ENCODE data around the gene FBXO33.

Gene FBXO33

DNA sequence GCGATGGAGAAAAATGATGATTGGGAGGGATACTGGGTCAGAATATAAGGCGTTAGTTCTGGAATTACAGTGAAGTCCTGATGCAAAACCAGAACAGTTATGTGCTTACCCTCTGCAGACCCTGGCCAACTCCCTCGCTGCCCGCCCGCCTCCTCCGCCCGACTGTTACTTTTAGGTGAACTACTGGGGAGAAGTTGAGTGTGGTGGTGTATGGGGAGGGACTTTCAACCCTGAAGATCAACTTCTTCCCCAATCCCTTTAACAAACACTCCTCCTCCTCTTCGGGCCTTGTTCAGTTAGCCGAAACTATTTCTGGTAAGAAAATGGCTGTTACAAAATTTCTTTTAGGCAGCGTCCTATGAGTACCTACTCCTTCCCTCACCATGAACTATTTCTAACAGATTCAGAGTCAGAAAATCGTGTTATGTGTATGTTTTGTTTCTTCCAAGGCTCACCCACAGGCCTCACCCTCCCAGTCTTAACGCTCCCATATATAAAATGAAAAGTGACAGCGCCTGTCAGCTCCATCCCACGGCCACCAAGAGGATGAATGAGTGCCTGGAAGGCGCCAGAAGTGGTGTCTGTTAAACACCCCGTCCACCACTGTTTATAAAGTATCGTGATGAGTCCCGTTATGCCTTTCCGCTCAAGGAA, 1.3 kb downstream of the FBXO33 start:
- no peak for DNase-seq

DNA sequence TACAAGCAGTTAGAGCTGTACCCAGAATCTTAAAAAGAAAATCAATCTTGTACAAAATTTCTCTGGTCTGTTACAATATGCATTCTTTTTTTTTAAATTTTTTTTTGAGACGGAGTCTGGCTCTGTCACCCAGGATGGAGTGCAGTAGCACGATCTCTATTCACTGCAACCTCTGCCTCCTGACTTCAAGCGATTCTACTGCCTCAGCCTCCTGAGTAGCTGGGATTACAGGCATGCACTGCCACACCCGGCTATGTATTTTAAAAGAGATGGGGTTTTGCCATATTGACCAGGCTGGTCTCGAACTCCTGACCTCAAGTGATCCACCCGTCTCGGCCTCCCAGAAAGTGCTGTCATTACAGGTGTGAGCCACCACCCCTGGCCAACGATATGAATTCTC, 4.1 kb downstream of the FBXO33 start:
- no peak for DNase-seq

DNA sequence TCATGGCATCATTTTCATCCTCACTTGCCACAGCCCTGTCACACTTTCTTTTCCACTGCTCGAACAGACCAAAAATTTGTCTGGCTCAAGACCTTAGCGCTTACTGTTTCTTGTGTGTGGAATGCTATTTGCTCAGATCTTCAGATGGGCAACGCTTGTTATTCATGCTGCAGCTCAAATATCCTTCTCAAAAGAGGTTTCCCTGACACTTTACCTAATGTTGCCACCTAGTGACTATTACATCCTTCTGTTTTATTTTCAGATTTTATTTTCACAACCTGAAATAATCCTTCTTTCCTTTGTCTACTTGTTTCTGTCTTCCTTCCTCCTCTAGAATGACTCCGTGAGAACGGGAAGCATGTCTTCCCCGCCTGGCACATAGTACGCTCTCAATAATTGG, 5.6 kb downstream of the FBXO33 start:
- DNase-seq = no peak

DNA sequence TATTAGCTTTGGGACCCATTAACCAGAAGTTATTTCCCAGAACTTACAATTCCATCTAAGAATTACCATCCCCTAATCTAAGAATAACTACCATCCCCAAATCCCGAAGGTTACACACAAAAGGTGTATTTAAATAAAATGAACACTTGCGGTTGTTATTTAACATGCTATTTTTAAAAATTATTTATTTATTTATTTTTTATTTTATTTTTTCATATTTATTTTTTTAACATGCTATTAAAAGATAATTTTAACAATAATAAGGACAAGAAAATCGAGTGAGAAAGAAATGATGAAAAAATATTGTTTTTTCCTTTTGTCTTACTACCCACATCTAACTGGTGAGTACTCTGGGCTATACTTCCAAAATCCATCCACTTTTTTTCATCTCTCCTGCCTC, 6.3 kb downstream of the FBXO33 start:
- DNase-seq = no peak

DNA sequence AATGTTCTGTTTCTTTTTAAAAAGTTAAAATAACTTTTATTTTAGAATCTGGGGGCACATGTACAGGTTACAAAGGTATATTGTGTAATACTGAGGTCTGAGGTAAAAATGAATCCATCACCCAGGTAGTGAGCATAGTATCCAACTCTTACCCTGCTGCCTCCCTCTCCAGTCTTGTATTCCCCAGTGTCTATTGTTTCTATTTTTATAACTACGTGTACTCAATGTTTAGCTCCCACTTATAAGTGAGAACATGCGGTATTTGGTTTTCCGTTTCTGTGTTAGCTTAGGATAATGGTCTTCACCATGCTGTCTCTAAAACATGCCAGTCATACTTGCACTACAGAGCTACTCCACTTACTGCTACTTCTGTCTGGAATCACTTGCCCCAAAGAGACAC, 8.4 kb downstream of the FBXO33 start:
- no peak for DNase-seq

DNA sequence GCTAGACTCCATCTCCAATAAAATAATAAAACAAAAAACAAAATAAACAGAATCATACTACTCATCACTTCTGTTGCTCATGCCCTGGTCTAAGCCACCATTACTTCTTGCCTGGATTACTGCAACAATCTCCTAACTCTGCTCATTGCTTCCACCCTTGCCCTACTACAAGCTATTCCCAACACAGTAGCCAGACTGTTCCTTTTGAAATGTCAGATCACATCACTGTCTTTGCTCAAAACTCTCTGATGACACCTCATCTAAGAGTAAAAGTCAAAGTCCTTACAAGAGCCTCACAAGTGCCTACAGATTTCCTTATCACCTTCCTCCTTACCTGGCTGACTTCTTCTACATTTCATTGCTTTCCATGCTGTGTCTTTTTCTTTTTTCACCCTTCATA, 10.0 kb downstream of the FBXO33 start:
- DNase-seq = no peak

DNA sequence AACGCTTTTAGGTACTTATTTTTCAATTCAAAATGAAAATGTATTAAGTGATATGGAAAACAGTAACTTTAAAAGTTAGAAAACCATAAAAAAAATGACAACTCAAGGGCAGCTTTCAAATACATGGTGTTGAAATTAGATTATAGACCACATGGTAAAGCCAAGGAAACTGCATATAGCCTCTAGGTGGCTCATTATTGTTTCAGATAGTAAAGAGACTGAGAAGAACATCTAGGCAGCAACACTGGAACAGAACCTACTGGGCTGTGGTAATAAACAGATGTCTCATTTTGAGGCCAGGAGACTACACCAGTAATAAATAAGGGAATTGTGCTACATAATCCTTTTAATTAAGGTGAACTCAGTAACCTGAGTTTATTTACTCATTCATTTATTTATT, 13.0 kb downstream of the FBXO33 start:
- DNase-seq = no peak

DNA sequence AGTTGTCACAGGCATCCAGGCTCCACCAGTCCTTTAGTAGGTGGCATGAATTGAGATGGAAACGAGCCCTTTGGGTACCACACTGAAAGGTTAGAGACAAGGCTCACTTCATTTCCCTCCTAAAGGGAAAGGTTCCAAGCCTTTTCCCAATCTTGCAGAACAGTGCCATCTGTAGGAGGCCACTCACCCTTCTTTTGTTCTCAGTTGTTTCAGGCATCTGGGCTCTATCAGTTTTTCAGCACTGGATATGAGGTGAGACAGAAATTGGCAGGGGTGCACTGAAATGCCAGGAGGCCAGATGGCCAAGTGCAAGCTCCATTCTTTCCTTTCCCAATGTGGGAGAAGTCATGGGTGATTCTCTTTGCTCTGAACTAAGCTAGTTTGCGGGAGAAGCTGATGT, 15.2 kb downstream of the FBXO33 start:
- no peak for DNase-seq

DNA sequence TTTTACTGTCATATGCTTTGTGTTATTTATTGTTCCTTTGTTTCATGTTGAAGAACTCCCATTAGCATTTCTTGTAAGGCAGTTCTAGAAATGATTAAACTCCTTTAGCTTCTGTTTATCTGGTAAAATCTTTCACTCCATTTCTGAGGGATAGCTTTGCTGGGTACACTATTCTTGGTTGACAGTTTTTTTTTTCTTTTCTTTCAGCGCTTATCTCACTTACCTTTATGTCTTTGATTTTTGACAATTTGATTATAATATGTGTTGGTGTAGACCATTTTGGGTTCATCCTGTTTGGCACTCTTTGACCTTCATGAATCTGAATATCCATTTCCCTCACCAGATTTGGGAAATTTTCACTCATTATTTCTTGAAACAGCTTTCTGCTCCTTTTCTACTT, 16.2 kb downstream of the FBXO33 start:
- DNase-seq = no peak

DNA sequence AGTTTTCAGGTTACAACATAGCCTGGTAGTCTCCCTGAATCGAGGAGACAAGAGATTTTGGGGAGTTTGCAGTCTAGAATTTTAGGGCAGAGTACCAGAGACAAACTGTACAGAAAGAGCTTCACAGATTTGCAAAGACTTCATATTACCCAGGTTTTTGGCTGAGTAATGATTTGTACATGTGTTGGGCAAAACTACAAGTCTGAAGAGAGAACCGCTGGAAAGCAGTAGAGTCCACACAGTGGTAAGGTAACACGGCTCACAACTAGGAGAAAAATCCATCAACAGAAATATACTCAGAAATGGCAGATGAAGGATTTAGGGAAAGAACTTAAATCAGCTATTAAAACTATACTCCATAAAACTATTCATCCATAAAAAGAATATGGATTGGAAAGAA, 25.7 kb downstream of the FBXO33 start:
- DNase-seq = no peak

DNA sequence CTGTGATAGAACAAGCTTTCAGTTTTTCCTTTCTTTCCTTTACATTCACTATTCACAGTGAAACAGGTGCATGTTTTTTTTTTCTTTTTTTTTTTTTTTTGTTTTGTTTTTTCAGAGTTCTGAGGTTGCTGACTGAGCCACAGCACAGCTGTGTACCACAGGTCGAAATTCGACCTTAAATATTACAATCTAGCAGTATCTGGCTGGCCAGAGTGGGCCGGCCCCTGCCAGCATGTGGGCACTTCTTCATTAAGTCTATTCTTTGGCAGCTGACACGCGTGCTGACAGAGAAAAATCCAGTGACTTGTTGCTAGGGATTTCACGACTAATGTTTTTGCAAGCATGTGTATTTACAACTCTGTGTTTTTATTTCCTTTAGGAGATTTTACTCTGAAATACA, 33.9 kb downstream of the FBXO33 start:
- DNase-seq = no peak

DNA sequence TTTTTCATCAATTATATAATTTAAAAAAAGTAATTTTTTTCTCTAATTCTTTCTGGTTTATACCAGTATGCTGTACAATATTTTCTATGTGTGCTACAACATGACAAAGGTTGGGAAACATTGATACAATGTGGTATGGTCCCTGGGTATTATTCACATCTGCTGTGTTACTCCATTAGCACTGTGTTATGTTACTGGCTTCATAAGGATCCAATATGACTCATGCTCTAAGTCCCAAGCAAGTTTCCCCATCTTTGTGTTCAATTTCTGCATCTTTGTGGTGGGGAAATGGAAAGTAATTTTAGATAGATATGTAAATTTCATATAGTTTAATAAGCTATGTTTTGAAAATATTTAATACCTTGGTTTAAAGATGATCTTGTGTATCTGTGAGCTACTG, 35.8 kb downstream of the FBXO33 start:
- DNase-seq = no peak

DNA sequence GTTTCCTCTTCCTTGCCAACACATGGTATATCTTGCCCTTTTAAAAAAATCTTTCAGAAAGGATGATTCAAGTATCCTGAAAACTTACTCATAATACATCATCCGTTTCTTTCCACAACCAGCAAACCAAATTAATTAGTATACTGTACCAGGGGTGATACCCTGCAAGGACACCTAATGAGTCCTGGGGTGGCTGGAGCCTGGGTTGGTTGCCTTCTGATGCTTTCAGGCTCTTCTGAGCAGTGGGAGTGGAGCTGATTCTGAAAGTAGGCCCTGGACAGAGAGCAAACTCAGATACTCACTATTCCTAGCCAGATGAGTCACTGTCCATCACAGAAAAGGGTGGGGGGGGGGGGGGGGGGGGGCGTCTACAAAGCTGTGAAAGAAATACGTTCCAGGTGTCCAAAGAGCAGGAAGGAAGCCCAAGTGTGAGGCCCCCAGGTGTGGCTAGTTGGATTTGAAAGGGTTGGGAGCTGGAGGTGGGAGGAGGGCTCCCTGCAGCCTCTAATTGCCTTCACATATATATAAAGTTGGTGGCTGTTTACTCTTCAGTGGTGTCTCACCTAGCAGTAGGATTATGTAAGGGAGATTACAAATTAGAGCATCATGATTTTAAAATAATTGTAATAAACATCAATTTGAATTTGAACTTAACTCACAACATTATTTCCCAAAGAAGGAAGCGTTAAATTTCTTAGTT, 36.5 kb downstream of the FBXO33 start:
- no peak for DNase-seq

DNA sequence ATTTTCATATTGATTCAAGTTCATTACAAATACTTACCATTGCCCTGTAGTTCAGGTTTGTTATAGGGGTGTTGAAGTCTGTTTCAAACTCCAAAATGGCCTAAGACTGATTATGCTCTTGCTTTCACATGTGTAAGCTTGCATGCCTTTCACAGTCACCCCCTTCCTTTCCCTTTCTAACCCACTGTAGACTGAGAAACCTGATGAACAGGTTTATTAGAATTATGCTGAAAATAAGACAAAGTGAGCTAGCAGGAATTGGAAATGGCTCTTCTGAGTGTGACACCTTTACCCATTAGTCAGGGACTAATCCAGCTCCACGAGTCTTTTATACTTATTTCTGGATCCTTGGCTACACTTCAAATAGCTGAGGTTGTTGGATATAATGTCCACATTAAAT, 38.9 kb downstream of the FBXO33 start:
- DNase-seq = no peak

DNA sequence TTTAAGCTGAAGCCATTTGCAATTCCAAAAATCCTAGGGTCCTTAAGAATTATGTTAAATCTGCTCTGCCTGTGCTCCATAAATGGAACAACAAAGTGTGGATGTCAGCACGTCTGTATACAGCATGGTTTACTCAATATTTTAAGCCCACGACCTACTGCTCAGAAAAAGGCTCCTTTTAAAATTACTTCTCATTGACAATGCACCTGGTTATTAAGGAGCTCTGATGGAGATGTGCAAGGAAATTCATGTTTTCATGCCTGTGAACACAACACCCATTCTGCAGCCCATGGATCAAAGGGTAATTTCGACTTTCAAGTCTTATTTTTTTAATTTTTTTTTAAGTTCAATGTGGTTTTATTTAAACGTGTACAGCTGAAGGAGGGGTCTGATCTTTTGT, 48.1 kb downstream of the FBXO33 start:
- DNase-seq = no peak

DNA sequence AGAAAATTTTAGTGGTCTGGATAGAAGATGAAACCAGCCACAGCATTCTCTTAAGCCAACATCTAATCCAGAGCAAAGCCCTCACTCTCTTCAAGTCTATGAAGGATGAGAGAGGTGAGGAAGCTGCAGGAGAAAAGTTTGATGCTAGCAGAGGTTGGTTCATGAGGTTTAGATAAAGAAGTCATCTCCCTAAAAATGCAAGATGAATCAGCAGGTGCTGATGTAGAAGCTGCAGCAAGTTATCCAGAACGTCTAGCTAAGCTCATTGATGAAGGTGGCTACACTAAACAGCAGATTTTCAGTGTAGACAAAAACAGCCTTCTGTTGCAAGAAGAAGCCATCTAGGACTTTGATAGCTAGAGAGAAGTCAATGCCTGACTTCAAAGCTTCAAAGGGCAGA, 48.5 kb downstream of the FBXO33 start:
- DNase-seq = no peak

DNA sequence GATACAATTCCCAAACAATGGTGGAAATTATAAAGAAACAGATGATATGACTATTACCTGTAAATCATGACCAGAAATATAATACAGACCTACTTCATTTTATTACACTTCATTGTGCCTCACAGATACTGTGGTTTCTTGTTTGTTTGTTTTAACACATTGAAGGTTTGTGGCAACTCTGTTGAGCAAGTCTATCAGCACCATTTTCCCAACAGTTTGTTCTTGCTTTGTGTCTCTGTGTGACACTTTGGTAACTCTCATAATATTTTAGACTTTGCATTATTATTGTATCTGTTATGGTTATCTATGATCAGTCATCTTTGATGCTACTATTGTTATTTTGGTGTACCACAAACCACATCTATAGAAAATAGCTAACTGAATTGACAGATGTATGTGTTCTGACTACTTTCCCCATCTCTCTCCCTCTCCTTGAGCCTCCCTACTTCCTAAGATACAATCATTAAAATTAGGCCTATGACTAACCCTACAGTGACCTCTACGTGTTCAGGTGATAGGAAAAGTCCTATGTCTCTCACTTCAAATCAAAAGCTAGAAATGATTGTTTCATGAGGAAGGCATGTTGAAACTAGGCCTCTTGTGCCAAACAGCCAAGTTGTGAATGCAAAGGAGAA, 49.1 kb downstream of the FBXO33 start:
- no peak for DNase-seq

DNA sequence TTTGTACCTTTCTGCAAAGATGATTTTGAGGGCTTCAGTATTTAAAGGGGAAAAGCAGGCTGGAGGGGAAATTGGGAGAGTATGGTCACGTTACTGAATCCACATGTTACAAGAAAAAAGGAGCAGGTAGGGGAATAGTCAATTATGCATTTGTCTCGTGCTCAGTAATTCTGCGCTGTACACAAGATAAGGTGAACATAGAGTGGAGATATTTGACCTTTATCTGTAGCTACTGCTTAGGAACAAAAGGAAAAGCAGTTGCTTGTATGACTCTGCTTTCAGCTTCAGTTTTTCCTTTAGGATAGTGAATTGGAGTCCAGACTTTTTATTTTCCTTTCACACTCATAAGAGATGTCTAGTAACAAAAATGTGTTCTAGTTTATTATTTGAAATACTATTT, 49.8 kb downstream of the FBXO33 start:
- no peak for DNase-seq

DNA sequence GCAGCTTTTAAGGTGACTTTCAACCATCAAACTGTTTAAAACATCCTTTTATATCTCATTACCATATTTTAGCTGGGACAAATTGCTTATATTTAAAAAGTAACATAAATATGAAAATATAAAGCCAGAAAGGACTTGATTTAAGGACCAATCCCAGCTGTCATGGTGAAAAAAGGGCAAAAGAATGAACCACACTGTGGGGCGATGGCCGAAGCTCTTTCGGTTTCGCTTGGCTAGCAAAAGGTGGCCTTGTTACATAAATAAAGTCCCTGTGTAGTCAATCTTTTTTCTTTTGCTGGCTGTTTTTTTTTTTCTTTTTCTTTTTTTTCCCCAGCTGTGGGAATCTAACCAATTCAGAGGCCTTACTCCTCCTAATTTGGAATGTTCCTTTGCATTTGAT, 50.9 kb downstream of the FBXO33 start:
- DNase-seq = no peak

DNA sequence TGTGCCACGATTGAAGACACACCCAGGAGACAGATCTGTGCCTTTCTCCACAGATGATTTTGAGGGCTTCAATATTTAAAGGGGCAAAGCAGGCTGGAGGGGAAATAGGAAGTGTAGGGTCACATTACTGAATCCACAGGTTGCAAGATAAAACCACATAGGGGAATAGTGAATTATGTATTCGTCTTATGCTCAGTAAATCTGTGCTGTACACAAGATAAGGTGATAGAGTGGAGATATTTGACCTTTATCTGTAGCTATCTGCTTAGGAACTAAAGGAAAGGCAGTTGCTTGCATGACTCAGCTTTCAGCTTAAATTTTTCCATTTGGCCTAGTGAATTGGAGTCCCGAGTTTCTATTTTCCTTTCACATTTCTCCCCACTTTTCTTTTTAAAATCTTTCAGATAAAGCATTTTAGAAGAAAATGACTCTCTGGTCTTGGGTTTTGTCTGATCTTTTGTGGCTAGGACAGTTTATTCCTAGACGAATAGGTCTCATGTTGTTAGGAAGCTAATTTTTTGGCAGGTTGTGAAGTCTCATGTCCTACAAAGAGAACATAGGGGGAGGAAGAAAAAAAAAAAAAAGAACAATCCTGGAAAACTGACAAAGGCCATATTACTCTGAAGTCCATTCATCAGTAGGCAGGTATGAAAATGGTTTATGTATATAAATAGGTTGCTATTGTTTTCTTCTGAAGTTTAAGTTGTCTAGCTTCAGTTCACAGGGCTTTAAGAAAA, 55.4 kb downstream of the FBXO33 start:
- DNase-seq = no peak

DNA sequence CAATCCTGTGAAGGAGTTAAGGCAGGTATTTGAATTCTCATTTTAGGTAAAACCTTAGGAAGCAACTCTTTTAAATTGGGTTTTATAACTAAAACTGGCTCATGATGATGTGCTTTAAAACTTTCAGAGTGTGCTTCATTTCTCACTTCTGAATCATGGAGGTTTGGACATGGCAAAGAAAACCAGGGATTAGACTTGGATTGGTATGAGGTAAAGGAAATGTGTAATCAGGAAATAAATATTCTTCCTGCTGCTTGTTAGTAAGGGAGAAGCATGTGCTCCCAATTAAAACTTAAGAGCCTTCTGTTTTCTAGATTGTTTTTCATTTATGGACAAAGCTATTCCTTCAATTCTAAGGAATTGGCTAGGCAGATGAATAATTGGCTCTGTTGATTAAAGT, 57.4 kb downstream of the FBXO33 start:
- no peak for DNase-seq

DNA sequence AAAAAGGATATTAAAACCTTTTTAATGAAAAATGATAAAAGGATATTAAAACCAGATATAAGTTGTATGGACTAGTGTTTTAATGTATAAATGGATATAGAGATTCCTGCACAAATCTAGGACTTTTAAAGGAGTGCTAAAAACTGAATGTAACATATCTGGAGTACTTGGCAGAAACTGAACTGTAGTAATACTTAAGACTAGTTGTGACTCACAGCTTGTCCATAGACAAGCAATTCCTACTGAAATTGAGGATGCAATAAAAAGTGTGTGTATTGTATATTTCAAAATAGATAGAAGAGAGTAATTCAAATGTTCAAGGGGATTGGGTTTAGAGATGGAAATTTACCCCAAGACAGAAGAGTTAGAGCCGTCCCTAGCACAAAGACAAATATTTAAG, 59.6 kb downstream of the FBXO33 start:
- DNase-seq = no peak

DNA sequence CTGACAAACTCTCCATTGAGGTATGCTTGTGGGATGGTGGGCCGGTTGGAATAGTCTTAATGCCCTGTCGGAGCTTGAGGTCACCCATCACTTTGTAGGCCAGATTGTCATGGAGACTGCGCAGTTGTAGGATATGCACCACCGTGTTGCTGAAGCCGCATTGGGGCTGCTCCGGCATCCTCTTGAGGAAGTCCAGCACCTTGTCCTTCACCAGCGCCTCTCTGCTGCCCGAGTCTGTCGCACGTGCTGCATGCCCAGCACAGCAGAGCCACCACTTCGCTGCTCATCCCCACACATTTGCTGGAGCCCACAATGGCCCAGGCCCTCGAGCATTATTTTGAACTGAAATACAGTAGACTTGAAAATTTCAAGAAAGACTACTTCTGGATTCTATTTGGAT, 61.8 kb downstream of the FBXO33 start:
- DNase-seq = no peak

DNA sequence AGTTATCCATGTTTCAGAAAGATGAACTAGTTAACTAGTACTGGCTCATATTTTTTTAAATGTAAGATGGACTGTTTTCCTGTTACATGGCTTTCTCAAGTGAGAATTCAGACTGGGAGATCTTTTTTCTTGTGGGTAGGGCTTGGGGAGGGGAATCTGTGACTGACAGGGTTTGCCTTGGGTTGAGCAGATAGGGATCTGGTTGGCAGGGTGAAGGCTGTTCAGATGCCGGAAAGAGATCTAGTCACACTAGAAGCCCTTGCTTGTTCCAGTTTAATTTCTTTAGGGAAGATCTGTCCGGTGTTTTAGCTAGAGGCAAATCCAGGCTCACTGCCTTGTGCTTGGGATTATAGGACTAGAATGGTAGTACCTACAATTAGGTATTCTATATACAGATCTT, 63.2 kb downstream of the FBXO33 start:
- no peak for DNase-seq
